HL-60 (cell line): ENCODE data around the gene ABHD18.
"Not testable (repeated sequence)": the region's sequence is repeated elsewhere in the genome, so short reads cannot be mapped to it uniquely, and the experiment has no call there.

ENCODE experiments used
- GABPA ChIP-seq: IDR thresholded peaks from 2 replicates; pipeline ENCODE4 v1.6.1; 2012; ENCODE audit warnings: low read depth
- TF ChIP-seq, protein P1 (sequence below): IDR thresholded peaks from one replicate; pipeline ENCODE4 v1.5.1; 2011; ENCODE audit warnings: low read length, control low read depth, inconsistent platforms; ENCODE audit not compliant: insufficient read depth

DNA sequence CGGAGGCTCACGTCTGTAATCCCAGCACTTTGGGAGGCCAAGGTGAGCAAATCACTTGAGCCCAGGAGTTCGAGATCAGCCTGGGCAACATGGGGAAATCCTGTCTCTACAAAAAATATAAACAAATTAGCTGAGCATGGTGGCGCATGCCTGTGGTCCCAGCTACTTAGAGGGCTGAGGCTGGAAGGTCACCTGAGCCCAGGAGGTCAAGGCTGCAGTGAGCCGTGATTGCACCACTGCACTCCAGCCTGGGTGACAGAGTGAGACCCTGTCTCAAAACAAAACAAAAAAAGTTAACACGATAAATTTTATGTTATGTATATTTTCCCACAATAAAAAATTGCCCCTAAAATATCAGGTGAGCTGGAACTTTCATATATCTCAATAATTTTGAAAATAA lies 33.4 kb upstream of the ABHD18 start:
- TF ChIP-seq, protein P1, sequence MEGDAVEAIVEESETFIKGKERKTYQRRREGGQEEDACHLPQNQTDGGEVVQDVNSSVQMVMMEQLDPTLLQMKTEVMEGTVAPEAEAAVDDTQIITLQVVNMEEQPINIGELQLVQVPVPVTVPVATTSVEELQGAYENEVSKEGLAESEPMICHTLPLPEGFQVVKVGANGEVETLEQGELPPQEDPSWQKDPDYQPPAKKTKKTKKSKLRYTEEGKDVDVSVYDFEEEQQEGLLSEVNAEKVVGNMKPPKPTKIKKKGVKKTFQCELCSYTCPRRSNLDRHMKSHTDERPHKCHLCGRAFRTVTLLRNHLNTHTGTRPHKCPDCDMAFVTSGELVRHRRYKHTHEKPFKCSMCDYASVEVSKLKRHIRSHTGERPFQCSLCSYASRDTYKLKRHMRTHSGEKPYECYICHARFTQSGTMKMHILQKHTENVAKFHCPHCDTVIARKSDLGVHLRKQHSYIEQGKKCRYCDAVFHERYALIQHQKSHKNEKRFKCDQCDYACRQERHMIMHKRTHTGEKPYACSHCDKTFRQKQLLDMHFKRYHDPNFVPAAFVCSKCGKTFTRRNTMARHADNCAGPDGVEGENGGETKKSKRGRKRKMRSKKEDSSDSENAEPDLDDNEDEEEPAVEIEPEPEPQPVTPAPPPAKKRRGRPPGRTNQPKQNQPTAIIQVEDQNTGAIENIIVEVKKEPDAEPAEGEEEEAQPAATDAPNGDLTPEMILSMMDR, result not testable (repeated sequence)
- not testable (repeated sequence) for TF ChIP-seq GABPA
